K562 (cell line): ENCODE measurements around the gene ZNF362. TPM values are rescaled to one million over a fixed set of nuclear protein-coding genes. Genes with fewer than 3 reads are reported as not detected.

ENCODE experiments used
- ATAC-seq: fragments of 200-7000 bp; cut with Tn5 transposase; 3 replicates; pipeline ENCODE4 v1.9.1; 2020; ENCODE audit warnings: moderate library complexity
- BruUV-seq: library from RNA; stranded (reverse); fragments of 400-500 nt; replicated peaks from 2 replicates; lab custom pipeline; 2021; lab: Mats Ljungman, UMichigan
- CTCF ChIA-PET: fragments of 300-600 bp; formaldehyde crosslinking; extraction: SDS; loops from one replicate; lab custom pipeline; 2021; ENCODE audit warnings: low intra/inter-chr PET ratio; lab: Yijun Ruan, JAX
- POLR2A ChIA-PET: fragments of 300-600, 350-650 bp; sonication (Branson Sonifier 250); formaldehyde crosslinking; extraction: SDS; loops from one replicate; lab custom pipeline; 2021; ENCODE audit warnings: antibody characterized with exemption, inconsistent platforms; lab: Yijun Ruan, JAX
- DNase-seq, 4 experiments: peaks; one replicate each; pipeline versions ENCODE4 v3.0.0 to v3.0.0-alpha.2; 2011 to 2018; ENCODE audit warnings: low spot score in 3 of 4, mixed read lengths in 3 of 4; ENCODE audit errors: extremely low read depth in 1 of 4
- FAIRE-seq: peaks from 2 replicates; lab custom pipeline; 2011; peaks lifted over from hg19 to GRCh38; lab: Jason Lieb, UNC
- H2AFZ ChIP-seq: 2 replicates; pipeline ENCODE4 v1.6.0; 2011; ENCODE audit warnings: low read depth, low read length, control low read depth, inconsistent platforms
- H3K27ac ChIP-seq: fragments of 200-600 bp; 3 replicates; pipeline ENCODE4 v1.8.0; 2011; ENCODE audit warnings: low read depth, mild to moderate bottlenecking, control low read depth, inconsistent platforms, low read length, moderate library complexity, mixed read lengths; ENCODE audit errors: extremely low read depth
- H3K27me3 ChIP-seq, 2 experiments: fragments of 300-600 bp in 1 of 2; 2 replicates in 1 of 2; 3 replicates in 1 of 2; pipeline versions ENCODE4 v1.6.0 to v1.8.0; 2011; ENCODE audit warnings: inconsistent platforms in 2 of 2, low read length in 2 of 2, mild to moderate bottlenecking in 1 of 2, mixed read lengths in 1 of 2, moderate library complexity in 1 of 2; ENCODE audit not compliant: control insufficient read depth in 2 of 2, insufficient read depth in 2 of 2
- H3K36me3 ChIP-seq: fragments of 300-600 bp; 3 replicates; pipeline ENCODE4 v1.8.0; 2011; ENCODE audit warnings: mild to moderate bottlenecking, low read length, inconsistent platforms; ENCODE audit not compliant: control insufficient read depth, insufficient read depth
- H3K4me1 ChIP-seq, 2 experiments: fragments of 200-600 bp in 1 of 2; replicated peaks in 1 of 2; 2 replicates in 1 of 2; 3 replicates in 1 of 2; pipeline versions ENCODE4 v1.5.1 to v1.8.0; 2011; ENCODE audit warnings: inconsistent platforms in 2 of 2, low read length in 2 of 2, mild to moderate bottlenecking in 1 of 2, mixed read lengths in 1 of 2, moderate library complexity in 1 of 2; ENCODE audit not compliant: control insufficient read depth in 2 of 2, insufficient read depth in 2 of 2
- H3K4me2 ChIP-seq: 2 replicates; pipeline ENCODE4 v1.6.1; 2011; ENCODE audit warnings: low read length, control low read depth, inconsistent platforms, mixed read lengths; ENCODE audit not compliant: insufficient read depth
- H3K4me3 ChIP-seq: fragments of 200-600 bp; sonication (generic), shearing (Covaris generic); 2 replicates; pipeline ENCODE4 v1.5.1; 2016; ENCODE audit warnings: control low read depth, inconsistent platforms
- H3K79me2 ChIP-seq: fragments of 200-600 bp; 3 replicates; pipeline ENCODE4 v1.8.0; 2011; ENCODE audit warnings: low read length, inconsistent platforms; ENCODE audit not compliant: control insufficient read depth, insufficient read depth
- H3K9ac ChIP-seq, 2 experiments: 2 replicates each; pipeline versions ENCODE4 v1.6.0 to v1.6.1; 2011; ENCODE audit warnings: low read depth in 2 of 2, low read length in 2 of 2, control low read depth in 1 of 2, inconsistent platforms in 1 of 2, mild to moderate bottlenecking in 1 of 2, mixed read lengths in 1 of 2; ENCODE audit not compliant: insufficient read depth in 1 of 2
- H3K9me1 ChIP-seq: one replicate; pipeline ENCODE4 v1.6.0; 2011; ENCODE audit warnings: inconsistent platforms, mild to moderate bottlenecking, low read length, moderate library complexity; ENCODE audit not compliant: control insufficient read depth, insufficient read depth
- H3K9me3 ChIP-seq: replicated peaks from 2 replicates; pipeline ENCODE4 v1.5.1; 2011; ENCODE audit warnings: low read depth, low read length, inconsistent platforms; ENCODE audit not compliant: control insufficient read depth, insufficient read depth
- H4K20me1 ChIP-seq: replicated peaks from 2 replicates; pipeline ENCODE4 v1.6.1; 2011; ENCODE audit warnings: low read length, inconsistent platforms, mixed read lengths; ENCODE audit not compliant: control insufficient read depth, insufficient read depth
- ARHGAP35 ChIP-seq: fragments of 450-650 bp; IDR thresholded peaks from 2 replicates; pipeline ENCODE4 v1.6.1; 2018; ENCODE audit not compliant: partially characterized antibody
- BRF1 ChIP-seq: IDR thresholded peaks from 3 replicates; pipeline ENCODE4 v1.6.1; 2011; ENCODE audit warnings: borderline replicate concordance, mild to moderate bottlenecking; ENCODE audit not compliant: insufficient read length; ENCODE audit errors: extremely low read depth
- CBFB ChIP-seq: sonication (generic); formaldehyde crosslinking; IDR thresholded peaks from 2 replicates; pipeline ENCODE4 v1.4.0; 2020; ENCODE audit warnings: mild to moderate bottlenecking, missing genetic modification reagents
- CBX5 ChIP-seq: IDR thresholded peaks from 2 replicates; pipeline ENCODE4 v1.6.1; 2014; ENCODE audit warnings: low read depth, borderline replicate concordance
- KDM4B ChIP-seq, 2 experiments: fragments of 450-650 bp in 1 of 2; sonication (generic) in 1 of 2; IDR thresholded peaks; 2 replicates each; pipeline ENCODE4 v1.6.1; 2016 to 2017; ENCODE audit warnings: borderline replicate concordance in 2 of 2, antibody characterized with exemption in 1 of 2, low read depth in 1 of 2, mild to moderate bottlenecking in 1 of 2
- NFATC3 ChIP-seq: fragments of 450-650 bp; IDR thresholded peaks from 2 replicates; pipeline ENCODE4 v1.6.1; 2017; ENCODE audit warnings: mild to moderate bottlenecking
- POLR2A ChIP-seq: fragments of 450-650 bp; conservative IDR thresholded peaks from 2 replicates; pipeline ENCODE4 v1.6.1; 2016
- TRIM28 ChIP-seq: fragments of 450-650 bp; IDR thresholded peaks from 2 replicates; pipeline ENCODE4 v1.6.1; 2017
- WHSC1 ChIP-seq: IDR thresholded peaks from one replicate; pipeline ENCODE4 v1.6.1; 2012; ENCODE audit warnings: low read length, control low read depth, inconsistent platforms
- ZNF57 ChIP-seq: fragments of 450-650 bp; formaldehyde crosslinking; IDR thresholded peaks from 2 replicates; pipeline ENCODE4 v1.4.0; 2020; ENCODE audit warnings: mild to moderate bottlenecking, moderate library complexity
- ZNF778 ChIP-seq: fragments of 450-650 bp; formaldehyde crosslinking; IDR thresholded peaks from 2 replicates; pipeline ENCODE4 v1.4.0; 2020; ENCODE audit warnings: mild to moderate bottlenecking, moderate library complexity
- WGBS: fragments of 100-300 bp; shearing (Covaris generic); methylation state at CpG from one replicate; pipeline ENCODE4 v1.1.6; 2016; ENCODE audit warnings: low coverage, mixed read lengths; ENCODE audit not compliant: insufficient coverage; ENCODE audit errors: missing lambda C conversion rate; 5-methylcytosine and 5-hydroxymethylcytosine counted together
- in situ Hi-C: fragments of 300-500 bp; cut with MboI; formaldehyde crosslinking; loops from 4 replicates; pipeline ENCODE4 v1.15.0; 2018; ENCODE audit warnings: inconsistent platforms, mixed read lengths
- intact Hi-C: fragments of 100-400 bp; cut with micrococcal nuclease; formaldehyde crosslinking; loops from 2 replicates; pipeline ENCODE4 v1.14.2; 2022
- polyA plus RNA-seq, 8 experiments: library from polyadenylated mRNA; depleted of rRNA in 4 of 8; stranded (reverse) in 5 of 8; unstranded in 3 of 8; fragments of >200 nt; fragmentation: Nextera tagmentation in 2 of 8; fragmentation: Illumina TruSeq in 1 of 8; extraction: Ambion mirVana in 2 of 8; extraction: Trizol in 1 of 8; gene quantifications; 2 replicates each; pipeline versions ENCODE4 v1.2.1 to v1.2.3, GENCODE V29; 2011 to 2014; ENCODE audit warnings: inconsistent platforms in 1 of 8, missing spikeins in 1 of 8
- total RNA-seq, 7 experiments: library from RNA; depleted of rRNA in 6 of 7; stranded (reverse); fragments of >200 nt in 6 of 7; fragmentation: Illumina TruSeq in 2 of 7; extraction: Trizol in 2 of 7; gene quantifications; 2 replicates each; pipeline versions ENCODE4 v1.2.1 to v1.2.3, GENCODE V29; 2011 to 2021; ENCODE audit warnings: low replicate concordance in 1 of 7
- TF ChIP-seq, protein P1 (sequence below), 2 experiments: fragments of 250-450 bp in 1 of 2; fragments of 450-650 bp in 1 of 2; sonication (Bioruptor Pico) in 1 of 2; IDR thresholded peaks; 2 replicates each; pipeline versions ENCODE4 v1.6.1 to v1.8.0; 2016 to 2021; ENCODE audit warnings: mild to moderate bottlenecking in 2 of 2, moderate library complexity in 2 of 2, missing compliant biosample characterization in 1 of 2, missing genetic modification characterization in 1 of 2
- TF ChIP-seq, protein P2 (sequence below), 2 experiments: fragments of 450-650 bp in 1 of 2; sonication (generic) in 1 of 2; formaldehyde crosslinking in 1 of 2; IDR thresholded peaks; 2 replicates each; pipeline versions ENCODE4 v1.7.1 to v1.9.0; 2016 to 2022; ENCODE audit warnings: inconsistent platforms in 1 of 2, mild to moderate bottlenecking in 1 of 2, missing genetic modification reagents in 1 of 2

The ZNF362 gene
- total and polyA plus RNA-seq, 9 of the 15 experiments (the other 6 are each of a cell fraction or from before 2014, with no cell fraction given): 0.01 to 1.1 (median 0.35) TPM; not detected in 1

DNA sequence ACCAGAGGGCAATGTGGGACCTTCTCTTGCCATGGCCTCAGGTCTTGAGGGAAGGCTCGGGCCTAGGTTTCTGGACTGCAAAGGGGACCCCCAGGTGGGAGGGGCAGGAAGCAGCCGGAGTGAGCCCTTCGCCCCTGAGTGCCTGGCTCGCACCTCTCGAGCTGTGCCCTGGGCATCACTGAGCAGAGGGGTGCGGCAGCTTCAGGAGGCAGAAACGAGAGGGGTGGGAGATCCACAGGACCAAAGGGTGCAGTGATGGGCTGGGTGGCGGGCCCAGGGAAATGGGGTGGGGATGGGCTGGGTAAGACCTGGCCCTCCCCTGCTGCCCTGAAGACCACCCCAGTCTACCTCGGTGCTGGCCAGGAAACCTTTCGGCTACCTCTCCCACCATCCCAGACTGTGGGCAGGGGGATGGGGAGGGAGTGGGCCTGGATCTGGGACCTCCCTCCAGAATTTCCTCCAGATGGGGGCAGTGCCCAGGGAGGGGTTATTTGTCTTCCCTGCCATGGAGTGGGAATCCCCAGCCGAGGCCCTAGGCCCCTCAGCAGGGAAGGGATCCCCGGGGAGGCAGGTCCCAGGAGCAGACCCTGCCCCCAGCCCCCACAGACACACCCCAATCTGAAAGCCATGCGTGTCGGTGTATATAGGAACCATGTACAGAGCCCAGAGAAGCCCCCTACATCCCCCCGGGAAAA, 43.3 kb downstream of the ZNF362 start:
- no peak overlapping the region for H3K4me2 ChIP-seq
- no peak for DNase-seq
- intact Hi-C loops (loop anchor here (10.0 kb wide), 1 partner anchor 165 kb away; no protein-coding TSS in a partner anchor), in situ Hi-C loops (loop anchor here (5.0 to 10.0 kb wide), 3 partner anchors 68 to 313 kb away; no protein-coding TSS in a partner anchor)
- POLR2A ChIA-PET: interaction anchor here (0.8 kb wide), 1 partner anchor 1629 kb away, joined by 5 read pairs; no protein-coding TSS in a partner anchor
- no peak overlapping the region for H3K4me3 ChIP-seq
- H4K20me1 ChIP-seq: 0 out of 2 replicates have a peak, but pooled peaks cover 4% of the 10 kb centered on the region
- no peaks in the 10 kb centered on the region for H3K9me3 ChIP-seq
- ATAC-seq: no peak
- no TSS peak for BruUV-seq
- H3K9me1 ChIP-seq: no peaks in the 10 kb centered on the region
- CTCF ChIA-PET: interaction anchor here (0.6 kb wide), 1 partner anchor 850 kb away, joined by 3 read pairs; no protein-coding TSS in a partner anchor
- H3K27ac ChIP-seq: no peak overlapping the region
- no peak overlapping the region for H2AFZ ChIP-seq
- peaks cover 0 to 6% of the 10 kb centered on the region in 2 experiments; a peak in 1 of 5 replicates for H3K4me1 ChIP-seq
- FAIRE-seq: no peak
- WGBS: 16% methylated on average over 15 of the region's 15 CpGs
- H3K27me3 ChIP-seq: peaks cover 3 to 34% of the 10 kb centered on the region in 2 experiments; a peak in 4 of 5 replicates
- H3K36me3 ChIP-seq: no peaks in the 10 kb centered on the region
- no peak overlapping the region for H3K9ac ChIP-seq
- no peaks in the 10 kb centered on the region for H3K79me2 ChIP-seq
- no peak for TF ChIP-seq NFATC3
- no peak for TF ChIP-seq ZNF778 (CRISPR knock-in tag)
- no peak for TF ChIP-seq ARHGAP35
- no peak for TF ChIP-seq BRF1
- TF ChIP-seq, protein P1, sequence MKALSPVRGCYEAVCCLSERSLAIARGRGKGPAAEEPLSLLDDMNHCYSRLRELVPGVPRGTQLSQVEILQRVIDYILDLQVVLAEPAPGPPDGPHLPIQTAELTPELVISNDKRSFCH (CRISPR knock-in tag; IDR thresholded peaks at IDR 0.05): no peak
- TF ChIP-seq, protein P1 (tag; IDR thresholded peaks at IDR 0.05): no peak
- TF ChIP-seq TRIM28: no peak
- TF ChIP-seq CBX5: no peak
- TF ChIP-seq, protein P2, sequence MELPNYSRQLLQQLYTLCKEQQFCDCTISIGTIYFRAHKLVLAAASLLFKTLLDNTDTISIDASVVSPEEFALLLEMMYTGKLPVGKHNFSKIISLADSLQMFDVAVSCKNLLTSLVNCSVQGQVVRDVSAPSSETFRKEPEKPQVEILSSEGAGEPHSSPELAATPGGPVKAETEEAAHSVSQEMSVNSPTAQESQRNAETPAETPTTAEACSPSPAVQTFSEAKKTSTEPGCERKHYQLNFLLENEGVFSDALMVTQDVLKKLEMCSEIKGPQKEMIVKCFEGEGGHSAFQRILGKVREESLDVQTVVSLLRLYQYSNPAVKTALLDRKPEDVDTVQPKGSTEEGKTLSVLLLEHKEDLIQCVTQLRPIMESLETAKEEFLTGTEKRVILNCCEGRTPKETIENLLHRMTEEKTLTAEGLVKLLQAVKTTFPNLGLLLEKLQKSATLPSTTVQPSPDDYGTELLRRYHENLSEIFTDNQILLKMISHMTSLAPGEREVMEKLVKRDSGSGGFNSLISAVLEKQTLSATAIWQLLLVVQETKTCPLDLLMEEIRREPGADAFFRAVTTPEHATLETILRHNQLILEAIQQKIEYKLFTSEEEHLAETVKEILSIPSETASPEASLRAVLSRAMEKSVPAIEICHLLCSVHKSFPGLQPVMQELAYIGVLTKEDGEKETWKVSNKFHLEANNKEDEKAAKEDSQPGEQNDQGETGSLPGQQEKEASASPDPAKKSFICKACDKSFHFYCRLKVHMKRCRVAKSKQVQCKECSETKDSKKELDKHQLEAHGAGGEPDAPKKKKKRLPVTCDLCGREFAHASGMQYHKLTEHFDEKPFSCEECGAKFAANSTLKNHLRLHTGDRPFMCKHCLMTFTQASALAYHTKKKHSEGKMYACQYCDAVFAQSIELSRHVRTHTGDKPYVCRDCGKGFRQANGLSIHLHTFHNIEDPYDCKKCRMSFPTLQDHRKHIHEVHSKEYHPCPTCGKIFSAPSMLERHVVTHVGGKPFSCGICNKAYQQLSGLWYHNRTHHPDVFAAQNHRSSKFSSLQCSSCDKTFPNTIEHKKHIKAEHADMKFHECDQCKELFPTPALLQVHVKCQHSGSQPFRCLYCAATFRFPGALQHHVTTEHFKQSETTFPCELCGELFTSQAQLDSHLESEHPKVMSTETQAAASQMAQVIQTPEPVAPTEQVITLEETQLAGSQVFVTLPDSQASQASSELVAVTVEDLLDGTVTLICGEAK (IDR thresholded peaks at IDR 0.05): no peak
- TF ChIP-seq, protein P2 (CRISPR knock-in tag; IDR thresholded peaks at IDR 0.05): no peak
- TF ChIP-seq CBFB (CRISPR knock-in tag): no peak
- TF ChIP-seq ZNF57 (CRISPR knock-in tag): no peak
- no peak for TF ChIP-seq POLR2A
- no peak for TF ChIP-seq KDM4B (IDR thresholded peaks at IDR 0.05; ENCODE audit: borderline replicate concordance in 2 of 2, low read depth in 1 of 2)
- TF ChIP-seq WHSC1: no peak
